ENCODE data around the gene MAST1.
A peak's percentile ranks its signal among the peaks of the same experiment; 100 is the strongest.
"Not testable (repeated sequence)": the region's sequence is repeated elsewhere in the genome, so short reads cannot be mapped to it uniquely, and the experiment has no call there.

The MAST1 gene

GRCh38 chr19:12840091-12841079 is 2.1 kb downstream of the MAST1 start:
- DNase-seq (ENCODE audit: low read depth in 2 of 2): no peak

- no peak for DNase-seq (ENCODE audit: low read depth in 2 of 2)
Measured at GRCh38 chr19:12841094-12841493, 2.8 kb downstream of the MAST1 start.

- no peak for DNase-seq (ENCODE audit: low read depth in 2 of 2)
Measured at GRCh38 chr19:12842511-12842910, 4.2 kb downstream of the MAST1 start.

GRCh38 chr19:12843328-12843727 is 5.0 kb downstream of the MAST1 start:
- no peak for DNase-seq (ENCODE audit: low read depth in 2 of 2)

GRCh38 chr19:12843999-12844732 is 5.9 kb downstream of the MAST1 start:
- DNase-seq (ENCODE audit: low read depth in 2 of 2): no peak

GRCh38 chr19:12846613-12847012 is 8.3 kb downstream of the MAST1 start:
- DNase-seq (ENCODE audit: low read depth in 2 of 2): not testable (repeated sequence)

GRCh38 chr19:12847159-12848139 is 9.1 kb downstream of the MAST1 start:
- DNase-seq (ENCODE audit: low read depth in 2 of 2): peak; percentile 65 to 75

GRCh38 chr19:12856653-12857052 is 18.3 kb downstream of the MAST1 start:
- DNase-seq (ENCODE audit: low read depth in 2 of 2): no peak

- no peak for DNase-seq (ENCODE audit: low read depth in 2 of 2)
Measured at GRCh38 chr19:12858041-12858928, 20.0 kb downstream of the MAST1 start.

GRCh38 chr19:12859546-12859945 is 21.2 kb downstream of the MAST1 start:
- DNase-seq (ENCODE audit: low read depth in 2 of 2): no peak

- no peak for DNase-seq (ENCODE audit: low read depth in 2 of 2)
Measured at GRCh38 chr19:12864143-12864542, 25.8 kb downstream of the MAST1 start.

GRCh38 chr19:12864721-12865715 is 26.7 kb downstream of the MAST1 start:
- no peak for DNase-seq (ENCODE audit: low read depth in 2 of 2)

GRCh38 chr19:12865746-12866415 is 27.6 kb downstream of the MAST1 start:
- no peak for DNase-seq (ENCODE audit: low read depth in 2 of 2)

GRCh38 chr19:12866416-12867119 is 28.3 kb downstream of the MAST1 start:
- DNase-seq (ENCODE audit: low read depth in 2 of 2): no peak

- DNase-seq (ENCODE audit: low read depth in 2 of 2): peak in 1 of 2 donors; percentile 52
Measured at GRCh38 chr19:12867120-12868099, 29.1 kb downstream of the MAST1 start.

- no peak for DNase-seq (ENCODE audit: low read depth in 2 of 2)
Measured at GRCh38 chr19:12868540-12869112, 30.3 kb downstream of the MAST1 start.

Measured in stimulated activated CD8-positive, alpha-beta memory T cell treated with anti-CD3 and anti-CD28 coated beads, Interleukin-2, amount 100 ng/mL, for 1 hour (primary cell).